Testis (tissue), 3 donors: ENCODE measurements around the gene PPP1R9A. TPM values are rescaled to one million over a fixed set of nuclear protein-coding genes. Genes with fewer than 3 reads are reported as not detected.

Source experiments
- DNase-seq: peaks from one replicate; pipeline ENCODE4 v3.0.0-alpha.2; 2019
- H3K27ac ChIP-seq, 2 donors: fragments of 200-600 bp; sonication (generic); one replicate each; pipeline ENCODE4 v1.5.1; 2019
- H3K27me3 ChIP-seq: fragments of 200-600 bp; sonication (generic); one replicate; pipeline ENCODE4 v1.5.1; 2019
- H3K36me3 ChIP-seq: fragments of 200-600 bp; sonication (generic); one replicate; pipeline ENCODE4 v1.5.1; 2017; ENCODE audit warnings: low read depth; ENCODE audit errors: missing control alignments
- H3K4me1 ChIP-seq: fragments of 200-600 bp; sonication (generic); one replicate; pipeline ENCODE4 v1.5.1; 2019
- H3K4me3 ChIP-seq, 2 donors: fragments of 200-600 bp; sonication (generic); one replicate each; pipeline ENCODE4 v1.5.1; 2017 to 2019
- H3K9me3 ChIP-seq: fragments of 200-600 bp; sonication (generic); one replicate; pipeline ENCODE4 v1.5.1; 2017
- CTCF ChIP-seq, 3 experiments: fragments of 450-650 bp in 2 of 3; fragments of 200-600 bp in 1 of 3; sonication (generic) in 1 of 3; IDR thresholded peaks; one replicate each; pipeline ENCODE4 v1.5.1; 2016 to 2019; ENCODE audit warnings: antibody characterized with exemption in 3 of 3, mild to moderate bottlenecking in 2 of 3, moderate library complexity in 1 of 3
- POLR2A ChIP-seq: fragments of 450-650 bp; IDR thresholded peaks from one replicate; pipeline ENCODE4 v1.6.1; 2017; ENCODE audit warnings: antibody characterized with exemption, mild to moderate bottlenecking, moderate library complexity
- WGBS, 2 donors: methylation state at CpG; one replicate each; pipeline ENCODE4 v1.1.5; 2018; 5-methylcytosine and 5-hydroxymethylcytosine counted together
- intact Hi-C: fragments of 100-400 bp; cut with DNase I; formaldehyde crosslinking; loops from one replicate; pipeline ENCODE4 v1.15.1; 2023; ENCODE audit warnings: low total_unique reads
- polyA plus RNA-seq: library from polyadenylated mRNA; stranded (reverse); fragments of 350-450 nt; fragmentation: Illumina TruSeq; extraction: RNeasy Lipid Tissue Mini Kit (QIAGEN cat#74804); gene quantifications from one replicate; pipeline ENCODE4 v1.2.3, GENCODE V29; 2014; ENCODE audit warnings: low read depth, low replicate concordance; ENCODE audit not compliant: insufficient read depth
- total RNA-seq, 2 donors: library from RNA; depleted of rRNA; stranded (reverse); fragments of >200 nt; gene quantifications; one replicate each; pipeline ENCODE4 v1.2.3, GENCODE V29; 2016

Gene PPP1R9A
- total and polyA plus RNA-seq, 3 donors from 2014 or later, result 16.7 to 47.8 (median 47.0) TPM

- no peak overlapping the region for H3K4me3 ChIP-seq
- H3K4me1 ChIP-seq, result no peaks in the 10 kb centered on the region
- no peaks in the 10 kb centered on the region for H3K27me3 ChIP-seq
- WGBS, 2 donors, result 79 to 81% methylated on average over 1 of the region's 1 CpG
- H3K36me3 ChIP-seq, result no peaks in the 10 kb centered on the region
- H3K27ac ChIP-seq, result no peak overlapping the region
- intact Hi-C loops, result no loop called here
- no peaks in the 10 kb centered on the region for H3K9me3 ChIP-seq
- no peak for DNase-seq
- TF ChIP-seq CTCF (IDR thresholded peaks at IDR 0.05), result no peak
- TF ChIP-seq POLR2A, result no peak
These were observed 121.3 kb downstream of the PPP1R9A start for GRCh38 chr7:95028683-95029082.

GRCh38 chr7:95035295-95035694 is 127.9 kb downstream of the PPP1R9A start:
- Histone ChIP-seq H3K9me3 (no peaks in the 10 kb centered on the region), H3K36me3 (no peaks in the 10 kb centered on the region), H3K4me3 (no peak overlapping the region), H3K4me1 (peaks cover 7% of the 10 kb centered on the region), H3K27me3 (no peaks in the 10 kb centered on the region), H3K27ac (no peak overlapping the region)
- DNase-seq, result no peak
- TF ChIP-seq CTCF (IDR thresholded peaks at IDR 0.05) (no peak), POLR2A (no peak)
- intact Hi-C loops, result no loop called here

- Histone ChIP-seq H3K36me3 (no peaks in the 10 kb centered on the region), H3K4me3 (no peak overlapping the region), H3K27me3 (no peaks in the 10 kb centered on the region), H3K9me3 (no peaks in the 10 kb centered on the region), H3K27ac (no peak overlapping the region), H3K4me1 (peaks cover 13% of the 10 kb centered on the region)
- WGBS, 2 donors, result 43 to 69% methylated on average over 4 of the region's 4 CpGs
- DNase-seq, result no peak
- intact Hi-C loops, result no loop called here
- no peak for TF ChIP-seq CTCF (IDR thresholded peaks at IDR 0.05)
- no peak for TF ChIP-seq POLR2A
These were observed 133.6 kb downstream of the PPP1R9A start for GRCh38 chr7:95041031-95041430.

GRCh38 chr7:95045236-95045923 is 138.0 kb downstream of the PPP1R9A start:
- Histone ChIP-seq H3K36me3 (no peaks in the 10 kb centered on the region), H3K27ac (peak overlapping the region in 1 of 2 donors; percentile 33), H3K4me3 (no peak overlapping the region), H3K4me1 (peaks cover 6% of the 10 kb centered on the region), H3K27me3 (no peaks in the 10 kb centered on the region), H3K9me3 (no peaks in the 10 kb centered on the region)
- peak; percentile 62 for DNase-seq
- TF ChIP-seq POLR2A, result no peak
- peak in 1 of 3 experiments; percentile 5 for TF ChIP-seq CTCF (IDR thresholded peaks at IDR 0.05)
- 65 to 75% methylated on average over 8 of the region's 8 CpGs for WGBS, 2 donors
- intact Hi-C loops, result no loop called here
